SIG-M5 treated with dmso at 0.1 percent for 504 hours (cell line): Measurements from ENCODE around the gene HSP90AB1.
A peak's percentile ranks its signal among the peaks of the same experiment; 100 is the strongest.

ENCODE experiments used
- DNase-seq: peaks from one replicate; lab custom pipeline; 2025; ENCODE audit not compliant: unreplicated experiment; lab: John Stamatoyannopoulos, UW

HSP90AB1 gene

GRCh38 chr6:44255105-44255808 lies 8.4 kb downstream of the HSP90AB1 start:
- DNase-seq, result no peak

GRCh38 chr6:44255871-44256774 lies 9.2 kb downstream of the HSP90AB1 start:
- peak; percentile 37 for DNase-seq

- DNase-seq, result no peak
Measured at GRCh38 chr6:44256775-44257024, 9.8 kb downstream of the HSP90AB1 start.

GRCh38 chr6:44257025-44257752 lies 10.3 kb downstream of the HSP90AB1 start, which contains the start of gene SLC35B2:
TSS of gene SLC35B2 (minus strand) at chr6:44257528. CDS start at chr6:44257410, 118 bp downstream.
- peak; percentile 52 for DNase-seq

GRCh38 chr6:44257753-44258324 lies 10.9 kb downstream of the HSP90AB1 start:
- DNase-seq, result peak; percentile 48

GRCh38 chr6:44258325-44258863 lies 11.5 kb downstream of the HSP90AB1 start:
- DNase-seq, result no peak

GRCh38 chr6:44258921-44259320 lies 12.0 kb downstream of the HSP90AB1 start:
- no peak for DNase-seq

GRCh38 chr6:44260011-44260410 lies 13.1 kb downstream of the HSP90AB1 start:
- no peak for DNase-seq

GRCh38 chr6:44260451-44261297 lies 13.8 kb downstream of the HSP90AB1 start:
- DNase-seq, result no peak

- no peak for DNase-seq
Measured at GRCh38 chr6:44261581-44261980, 14.7 kb downstream of the HSP90AB1 start.

- no peak for DNase-seq
Measured at GRCh38 chr6:44262467-44263353, 15.8 kb downstream of the HSP90AB1 start.

- DNase-seq, result peak; percentile 38
Measured at GRCh38 chr6:44263354-44264100, 16.6 kb downstream of the HSP90AB1 start.

GRCh38 chr6:44264154-44265006 lies 17.5 kb downstream of the HSP90AB1 start:
- peak; percentile 85 for DNase-seq

- DNase-seq, result no peak
Measured at GRCh38 chr6:44265007-44265721, 18.3 kb downstream of the HSP90AB1 start, which contains the start of gene NFKBIE. TSS of gene NFKBIE (minus strand) at chr6:44265551. CDS start at chr6:44265346, 205 bp downstream.

GRCh38 chr6:44265722-44266233 lies 18.9 kb downstream of the HSP90AB1 start:
- DNase-seq, result peak; percentile 65

GRCh38 chr6:44266347-44266746 lies 19.4 kb downstream of the HSP90AB1 start:
- no peak for DNase-seq
